Stimulated activated CD8-positive, alpha-beta memory T cell treated with anti-CD3 and anti-CD28 coated beads, Interleukin-7, amount 100 ng/mL, for 4 hours (primary cell): ENCODE data around the gene SYNGR3.
"Not testable (repeated sequence)": the region's sequence is repeated elsewhere in the genome, so short reads cannot be mapped to it uniquely, and the experiment has no call there.

Experiments
- DNase-seq, 2 donors: peaks; one replicate each; pipeline ENCODE4 v3.0.0-alpha.2; 2020; ENCODE audit warnings: low read depth in 2 of 2

SYNGR3 gene

DNA sequence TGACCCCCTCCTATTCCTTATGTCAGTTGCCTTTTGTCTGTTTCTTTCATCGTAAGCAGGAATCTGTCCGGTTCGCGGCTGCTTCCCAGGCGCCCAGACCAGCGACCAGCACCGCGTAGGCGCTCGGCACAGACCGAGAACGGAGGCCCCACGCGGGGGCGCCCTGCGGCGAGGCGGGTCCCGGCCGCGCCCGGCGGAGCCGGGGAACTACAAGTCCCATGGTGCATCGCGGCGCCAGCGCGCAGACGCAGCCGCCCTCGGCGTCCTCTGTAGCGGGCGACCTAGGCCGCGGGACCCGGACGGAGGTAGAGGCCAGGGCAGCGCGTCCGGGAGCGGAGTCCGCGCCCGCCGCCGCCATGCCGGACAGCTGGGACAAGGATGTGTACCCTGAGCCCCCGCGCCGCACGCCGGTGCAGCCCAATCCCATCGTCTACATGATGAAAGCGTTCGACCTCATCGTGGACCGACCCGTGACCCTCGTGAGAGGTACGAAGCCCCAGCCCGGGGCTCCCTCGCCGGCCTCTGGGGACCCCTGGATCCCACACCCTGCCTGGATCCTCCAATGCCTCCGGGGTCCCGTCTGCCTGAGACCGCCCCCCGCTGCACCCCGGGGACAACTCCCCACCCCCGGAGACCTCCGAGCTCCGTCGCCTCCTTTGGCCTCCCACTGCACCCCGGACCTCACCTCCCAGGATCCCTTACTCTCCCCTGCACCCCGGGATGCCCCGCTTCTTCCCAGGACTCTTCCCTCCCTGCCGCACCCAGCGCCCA, 30.3 kb upstream of the SYNGR3 start, which contains the start of gene NDUFB10:
TSS of gene NDUFB10 (plus strand) at position 270 of the 771 bp plus-strand sequence. CDS start at position 357, 87 bp downstream.
- peak; percentile 72 to 87 for DNase-seq

DNA sequence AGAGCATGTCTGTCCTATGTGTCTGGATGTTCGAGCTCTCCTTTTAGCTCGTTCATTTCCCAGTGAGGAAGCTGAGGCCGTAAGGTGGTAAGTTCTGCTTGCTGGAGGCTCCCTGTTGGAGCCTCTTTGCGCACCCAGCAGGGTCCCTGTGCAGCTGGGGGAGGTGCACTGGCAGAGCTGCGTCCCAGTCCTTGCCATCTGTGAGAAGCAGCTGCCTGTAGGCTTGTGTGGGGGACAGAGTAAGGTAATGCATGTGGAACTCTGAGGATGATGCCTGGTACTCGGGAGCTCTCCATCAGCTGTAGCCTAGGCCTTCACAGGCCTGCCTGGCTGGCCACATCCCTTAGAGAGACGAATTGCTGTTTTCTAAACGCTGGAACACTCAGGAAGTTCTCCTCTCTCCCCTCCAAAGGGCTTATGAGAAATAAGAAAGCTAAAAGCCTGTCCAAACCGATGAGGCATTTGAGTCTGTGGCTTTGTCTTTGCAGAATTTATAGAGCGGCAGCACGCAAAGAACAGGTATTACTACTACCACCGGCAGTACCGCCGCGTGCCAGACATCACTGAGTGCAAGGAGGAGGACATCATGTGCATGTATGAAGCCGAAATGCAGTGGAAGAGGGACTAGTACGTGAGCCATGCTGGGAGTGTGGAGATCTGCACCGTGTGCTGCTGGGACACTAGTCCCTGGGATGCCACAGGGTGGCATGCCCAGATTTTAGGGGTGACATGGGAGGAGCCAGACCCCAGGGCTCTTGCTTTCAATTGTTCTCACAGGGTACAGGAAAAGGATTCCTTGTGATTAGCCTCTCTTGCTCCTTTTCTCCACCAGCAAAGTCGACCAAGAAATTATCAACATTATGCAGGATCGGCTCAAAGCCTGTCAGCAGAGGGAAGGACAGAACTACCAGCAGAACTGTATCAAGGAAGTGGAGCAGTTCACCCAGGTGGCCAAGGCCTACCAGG, 28.8 kb upstream of the SYNGR3 start:
- no peak for DNase-seq

DNA sequence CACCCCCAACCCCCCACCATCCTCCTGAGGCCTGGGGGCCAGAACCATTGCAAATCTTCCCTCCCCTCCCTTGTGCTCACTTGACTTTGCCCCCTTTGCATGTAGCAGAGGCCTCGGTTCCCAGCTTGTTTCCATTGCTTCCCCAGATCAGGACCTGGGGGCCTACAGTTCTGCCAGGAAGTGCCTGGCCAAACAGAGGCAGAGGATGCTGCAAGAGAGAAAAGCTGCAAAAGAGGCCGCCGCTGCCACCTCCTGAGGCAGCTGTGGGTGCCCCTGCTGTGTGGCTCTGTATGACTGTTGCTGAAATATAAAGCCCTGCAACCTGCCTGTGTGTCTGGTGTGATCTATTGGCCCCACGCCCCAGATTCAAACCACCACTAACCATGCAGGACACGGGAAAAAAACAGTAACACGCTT, 28.1 kb upstream of the SYNGR3 start:
- DNase-seq, result no peak

DNA sequence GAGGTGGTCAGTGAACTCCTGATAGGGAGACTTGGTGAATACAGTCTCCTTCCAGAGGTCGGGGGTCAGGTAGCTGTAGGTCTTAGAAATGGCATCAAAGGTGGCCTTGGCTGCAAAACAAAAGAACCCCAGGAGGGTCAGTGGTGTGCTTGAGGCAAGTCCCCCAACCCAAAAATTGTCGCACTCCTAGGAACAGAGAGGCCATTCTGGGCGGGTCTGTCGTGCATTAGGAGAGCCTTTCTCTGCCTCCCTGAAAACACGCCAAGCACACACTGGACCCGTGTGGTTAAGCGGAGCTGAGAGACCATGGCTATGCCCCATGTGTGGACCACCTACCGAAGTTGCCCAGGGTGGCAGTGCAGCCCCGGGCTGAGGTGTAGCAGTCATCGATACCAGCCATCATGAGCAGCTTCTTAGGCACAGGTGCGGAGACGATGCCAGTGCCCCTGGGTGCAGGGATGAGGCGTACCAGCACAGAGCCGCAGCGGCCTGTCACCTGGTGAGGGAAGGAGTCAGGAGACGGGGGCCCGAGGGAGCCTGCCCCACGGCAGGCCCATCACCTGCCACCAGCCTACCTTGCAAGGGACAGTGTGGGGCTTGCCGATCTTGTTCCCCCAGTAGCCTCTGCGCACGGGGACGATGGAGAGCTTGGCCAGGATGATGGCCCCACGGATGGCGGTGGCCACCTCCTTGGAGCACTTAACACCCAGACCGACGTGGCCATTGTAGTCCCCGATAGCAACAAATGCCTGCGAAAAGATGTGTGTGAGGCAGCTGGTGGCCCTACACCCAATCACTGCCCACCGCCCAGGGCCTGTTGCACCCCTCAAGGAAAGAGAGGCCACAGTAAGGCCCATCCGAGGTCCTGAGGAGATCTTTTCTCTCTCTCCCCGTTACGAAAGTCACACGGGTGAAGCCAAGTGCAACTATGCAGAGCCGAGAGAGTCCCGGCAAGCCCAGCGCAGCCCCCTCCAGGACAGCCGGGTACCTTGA, 27.3 kb upstream of the SYNGR3 start:
- DNase-seq, result not testable (repeated sequence)

DNA sequence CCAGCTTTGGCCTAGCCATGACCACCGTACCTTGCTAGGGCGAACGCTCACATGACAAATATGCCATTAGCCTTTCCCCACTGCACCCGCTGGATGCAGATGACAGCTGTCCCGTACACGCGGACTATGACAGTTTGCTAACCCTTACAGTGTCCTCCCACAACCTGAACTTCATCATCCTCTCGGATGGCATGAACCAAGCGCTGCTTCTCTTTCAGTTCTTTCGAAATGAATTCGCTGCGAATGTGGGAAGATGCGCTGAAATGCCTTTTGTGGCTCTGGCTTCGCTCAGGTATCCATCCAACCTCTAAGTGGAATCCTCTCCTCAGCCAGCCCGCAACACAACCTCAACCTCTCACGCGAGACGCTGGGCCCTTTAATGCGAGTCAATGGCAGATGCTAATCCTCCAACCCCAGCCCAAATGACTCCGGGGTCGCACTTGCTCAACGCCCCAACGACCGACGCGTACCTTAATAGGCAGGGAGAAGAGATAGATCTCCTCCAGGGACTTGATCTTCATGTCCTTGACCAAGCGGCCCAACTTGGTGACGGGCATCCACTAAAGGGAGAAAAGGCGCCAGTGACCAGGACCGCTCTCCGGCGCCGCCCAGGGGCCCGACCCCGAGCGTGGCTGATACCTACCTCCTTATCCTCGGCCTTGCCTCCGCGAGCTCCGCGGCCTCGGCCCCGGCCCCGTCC, 25.8 kb upstream of the SYNGR3 start:
- peak in 1 of 2 donors; percentile 29 for DNase-seq

DNA sequence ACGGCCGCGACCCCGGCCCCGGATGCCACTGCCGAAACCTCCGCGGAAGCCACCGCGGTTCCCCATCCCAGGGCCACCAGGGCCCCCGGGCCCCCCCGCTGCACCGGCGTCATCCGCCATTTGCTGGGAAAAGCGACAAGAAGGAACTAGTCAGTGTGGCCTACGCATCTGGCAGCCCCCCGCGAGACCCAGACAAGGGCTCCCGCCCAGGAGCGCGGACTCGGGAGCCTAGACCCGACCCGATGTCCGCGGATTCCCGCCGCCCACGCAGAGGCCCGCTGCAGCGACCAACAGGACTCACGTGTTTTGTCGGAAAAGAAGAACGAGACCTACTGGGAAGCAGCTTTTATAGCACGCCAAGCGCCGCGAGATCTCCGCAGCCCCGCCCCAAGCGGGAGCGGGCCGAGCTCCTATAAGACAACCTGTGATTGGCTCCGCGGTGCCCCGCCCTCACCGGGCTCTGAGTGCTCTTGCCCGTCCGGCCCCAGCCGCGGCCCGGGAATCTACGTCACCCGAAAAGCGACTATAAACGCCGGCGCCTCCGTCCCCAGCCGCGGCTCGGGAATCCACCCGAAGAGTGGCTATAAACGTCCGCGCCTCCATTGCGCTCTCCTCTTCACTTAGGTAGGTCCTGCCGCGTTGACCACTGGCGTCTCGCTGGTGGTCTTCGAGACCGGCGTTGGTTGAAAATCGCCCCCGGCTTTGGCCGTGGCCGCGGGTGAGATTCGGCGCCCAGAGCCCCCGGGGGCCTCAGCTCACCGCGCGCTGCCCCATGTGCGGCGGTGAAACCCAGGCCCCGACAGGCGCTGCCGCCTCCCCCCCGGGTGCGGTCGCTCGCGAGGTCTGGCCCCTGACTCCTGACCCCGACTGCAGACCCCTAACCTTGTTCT, 25.0 kb upstream of the SYNGR3 start, which contains the start of gene RPS2:
TSS of gene RPS2 (minus strand) at position 321 of the 890 bp plus-strand sequence. CDS start at position 120, 201 bp downstream.
- DNase-seq, result peak; percentile 95 to 97

DNA sequence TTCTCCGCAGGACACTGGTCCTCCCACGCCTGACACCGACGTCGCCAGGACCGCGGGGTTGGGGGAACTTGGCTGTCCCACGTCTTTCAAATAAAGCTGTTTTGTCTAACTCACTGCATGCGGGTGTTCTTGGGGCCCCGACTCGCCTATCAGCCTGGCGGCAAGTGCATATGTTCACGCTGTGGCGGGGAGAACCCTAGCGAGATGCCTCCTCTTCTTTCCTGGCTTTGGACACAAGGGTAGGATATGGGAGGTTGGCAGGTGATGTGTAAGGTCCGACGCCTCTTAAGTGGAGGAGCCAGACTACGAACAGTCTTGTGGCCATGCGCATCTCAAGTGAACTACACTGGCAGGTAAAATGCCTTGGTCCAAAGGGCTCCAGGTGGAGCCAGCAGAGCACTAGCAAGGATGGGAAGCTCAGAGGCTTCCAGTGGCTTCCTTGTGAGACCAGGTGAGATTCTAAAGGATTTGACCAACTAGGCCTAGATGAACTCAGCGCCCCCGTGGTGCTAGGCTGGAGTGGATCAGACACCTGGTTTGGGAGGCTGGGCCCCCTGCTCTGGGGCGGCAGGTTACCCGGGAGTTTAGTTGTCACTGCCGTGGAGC, 24.3 kb upstream of the SYNGR3 start:
- no peak for DNase-seq

DNA sequence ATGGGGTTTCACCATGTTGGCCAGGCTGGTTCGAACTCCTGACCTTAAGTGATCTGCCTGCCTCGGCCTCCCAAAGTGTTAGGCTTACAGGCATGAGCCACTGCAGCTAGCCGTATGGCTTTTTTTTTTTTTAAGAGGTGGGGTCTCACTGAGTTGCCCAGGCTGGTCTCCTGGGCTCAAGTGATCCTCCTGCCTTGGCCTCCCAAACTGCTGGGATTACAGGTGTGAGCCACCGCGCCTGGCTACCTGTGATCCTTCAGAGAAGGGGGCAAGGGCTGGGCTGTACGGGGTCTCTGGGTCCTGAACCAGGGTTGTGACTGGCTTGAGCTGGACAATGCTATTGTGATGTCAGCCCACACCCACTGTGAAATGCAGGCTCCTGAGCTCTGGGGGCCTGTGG, 23.3 kb upstream of the SYNGR3 start, which contains the start of gene RNF151:
TSS of gene RNF151 (plus strand) at position 397 of the 400 bp plus-strand sequence. CDS start 26 bp downstream, outside the sequence.
- no peak for DNase-seq

DNA sequence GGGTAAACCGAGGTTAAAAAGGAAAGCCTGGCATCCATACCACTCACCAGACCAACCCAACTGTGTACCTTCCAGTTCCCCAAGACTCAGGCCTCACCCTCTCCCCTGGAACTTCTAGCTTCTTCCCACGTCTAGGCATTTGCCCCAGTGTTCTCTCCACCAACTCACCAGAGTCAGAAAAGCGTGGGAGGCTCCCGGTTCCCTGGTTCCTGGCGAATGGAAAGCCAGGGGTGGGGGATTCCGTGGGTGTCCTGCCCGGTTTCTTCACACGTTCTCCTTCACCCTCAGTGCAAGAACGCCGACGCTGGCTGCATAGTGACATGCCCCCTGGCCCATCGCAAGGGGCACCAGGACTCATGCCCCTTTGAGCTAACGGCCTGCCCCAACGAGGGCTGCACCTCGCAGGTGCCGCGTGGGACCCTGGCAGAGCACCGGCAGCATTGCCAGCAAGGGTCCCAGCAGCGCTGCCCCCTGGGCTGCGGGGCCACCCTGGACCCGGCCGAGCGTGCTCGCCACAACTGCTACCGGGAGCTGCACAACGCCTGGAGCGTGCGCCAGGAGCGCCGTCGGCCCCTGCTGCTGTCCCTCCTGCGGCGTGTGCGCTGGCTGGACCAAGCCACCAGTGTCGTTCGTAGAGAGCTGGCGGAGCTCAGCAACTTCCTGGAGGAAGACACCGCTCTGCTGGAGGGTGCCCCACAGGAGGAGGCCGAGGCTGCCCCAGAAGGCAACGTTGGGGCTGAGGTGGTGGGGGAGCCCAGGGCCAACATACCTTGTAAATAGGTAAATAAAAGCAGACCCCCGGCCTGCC, 21.4 kb upstream of the SYNGR3 start:
- DNase-seq, result no peak

DNA sequence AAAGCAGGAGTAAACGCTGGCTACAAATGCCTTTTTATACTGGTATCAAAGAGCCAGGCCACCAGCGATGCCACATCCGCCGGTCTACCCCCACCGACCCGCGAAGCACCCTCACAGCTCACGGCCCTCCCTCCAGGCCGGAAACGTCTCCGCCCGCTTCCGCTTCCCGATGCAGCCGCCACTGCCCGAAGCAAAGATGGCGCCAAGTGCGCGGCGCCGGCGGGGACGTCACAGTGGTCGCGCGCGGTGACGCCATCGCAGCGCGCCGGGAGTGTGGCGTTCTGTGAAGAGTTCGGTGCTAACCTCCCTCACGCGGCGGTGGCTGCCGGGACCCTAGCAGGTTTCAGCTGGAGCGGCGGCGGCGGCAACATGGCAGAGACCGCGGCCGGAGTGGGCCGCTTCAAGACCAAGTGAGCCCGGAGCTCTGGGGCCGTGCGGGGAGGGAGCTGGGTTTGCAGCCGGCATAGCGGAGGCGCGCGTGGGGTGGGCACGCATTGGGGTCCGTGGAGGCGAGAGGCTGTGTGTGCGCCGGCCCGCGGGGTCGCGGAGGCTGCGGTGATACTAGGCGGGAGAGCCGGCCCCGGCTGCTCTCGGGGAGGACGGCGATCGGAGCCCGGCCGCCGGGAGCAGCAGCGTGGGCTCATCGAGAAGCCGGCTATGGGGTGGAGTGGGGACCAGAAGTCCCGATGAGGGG, 17.8 kb upstream of the SYNGR3 start, which contains the start of gene TBL3:
TSS of gene TBL3 (plus strand) at position 258 of the 694 bp plus-strand sequence. CDS start at position 370, 112 bp downstream.
- DNase-seq, result peak; percentile 92 to 97

DNA sequence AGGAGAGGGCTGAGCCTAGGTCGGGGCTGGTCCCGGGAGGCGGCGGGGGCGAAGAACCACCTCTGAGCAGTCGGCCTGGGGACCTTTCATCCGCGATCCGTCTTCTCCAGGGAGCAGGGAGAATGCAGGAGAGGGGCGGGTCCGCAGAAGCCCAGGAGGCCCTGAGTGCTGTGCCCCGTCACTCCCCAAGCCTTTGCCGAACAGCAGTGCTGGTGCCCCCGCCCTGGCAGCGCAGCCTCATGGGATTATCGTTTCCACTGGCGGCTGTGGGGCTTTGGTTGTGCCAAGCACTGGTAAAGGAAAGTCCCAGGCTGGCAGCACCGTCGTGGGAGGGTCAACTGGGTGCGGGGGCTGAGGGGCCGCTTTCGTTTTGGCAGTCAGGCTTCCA, 17.3 kb upstream of the SYNGR3 start:
- DNase-seq, result no peak

DNA sequence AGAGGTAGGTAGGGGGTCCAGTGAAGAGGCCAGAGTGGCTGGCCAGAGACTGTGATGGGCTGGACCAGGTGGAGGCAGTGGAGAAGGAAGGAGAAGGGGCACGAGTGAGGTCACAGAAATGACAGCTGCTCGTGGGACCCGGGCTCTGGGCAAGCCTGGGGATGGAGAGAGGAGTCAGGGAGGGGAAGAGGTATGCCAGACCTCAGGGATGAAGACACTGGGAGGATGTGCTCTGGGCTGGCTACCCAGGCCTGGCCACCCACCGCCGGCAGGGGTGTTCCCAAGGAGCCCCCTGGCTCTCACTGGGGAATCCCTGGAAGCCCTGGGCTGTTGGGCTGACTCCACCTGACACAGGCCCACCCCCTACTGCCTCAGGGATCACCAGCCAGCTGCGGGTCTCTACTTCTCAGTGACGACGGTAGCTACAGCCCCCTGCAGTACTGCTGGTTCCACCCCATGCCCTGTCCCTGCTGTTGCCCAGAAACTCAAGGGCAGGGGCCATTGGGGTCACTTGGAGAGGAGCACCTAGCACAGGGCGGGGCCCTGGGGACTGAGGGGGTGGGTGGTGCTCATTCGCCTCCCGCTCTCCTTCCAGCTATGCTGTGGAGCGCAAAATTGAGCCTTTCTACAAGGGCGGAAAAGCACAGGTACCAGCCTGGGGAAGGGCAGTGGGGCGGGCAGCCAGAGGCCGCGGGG, 16.2 kb upstream of the SYNGR3 start:
- no peak for DNase-seq

DNA sequence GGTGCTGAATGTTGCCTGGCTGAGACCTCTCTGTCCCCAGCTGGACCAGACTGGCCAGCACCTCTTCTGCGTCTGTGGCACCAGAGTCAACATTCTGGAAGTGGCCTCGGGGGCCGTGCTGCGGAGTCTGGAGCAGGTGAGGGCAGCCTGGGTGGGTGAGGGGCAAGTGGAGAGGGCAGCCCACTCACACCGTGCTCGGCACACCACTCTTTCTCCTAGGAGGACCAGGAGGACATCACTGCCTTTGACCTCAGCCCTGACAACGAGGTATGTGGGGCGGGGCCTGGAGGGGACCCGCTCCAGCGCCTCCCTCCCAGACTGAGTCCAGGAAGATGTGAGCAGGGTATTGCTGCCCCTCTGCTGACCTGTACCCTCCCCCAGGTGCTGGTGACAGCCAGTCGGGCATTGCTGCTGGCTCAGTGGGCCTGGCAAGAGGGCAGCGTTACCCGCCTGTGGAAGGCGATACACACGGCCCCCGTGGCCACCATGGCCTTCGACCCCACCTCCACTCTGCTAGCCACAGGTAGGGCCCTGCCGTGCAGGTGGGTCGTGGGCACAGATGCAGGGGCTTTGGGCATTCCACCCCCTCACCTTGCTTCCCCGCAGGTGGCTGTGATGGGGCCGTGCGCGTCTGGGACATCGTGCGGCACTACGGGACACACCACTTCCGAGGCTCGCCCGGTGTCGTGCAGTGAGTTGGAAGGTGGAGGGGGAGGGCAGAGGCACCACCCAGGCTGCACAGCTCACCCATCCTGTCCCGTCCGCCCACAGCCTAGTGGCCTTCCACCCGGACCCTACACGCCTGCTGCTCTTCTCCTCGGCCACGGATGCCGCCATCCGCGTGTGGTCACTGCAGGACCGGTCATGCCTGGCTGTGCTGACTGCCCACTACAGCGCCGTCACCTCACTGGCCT, 15.4 kb upstream of the SYNGR3 start:
- no peak for DNase-seq

DNA sequence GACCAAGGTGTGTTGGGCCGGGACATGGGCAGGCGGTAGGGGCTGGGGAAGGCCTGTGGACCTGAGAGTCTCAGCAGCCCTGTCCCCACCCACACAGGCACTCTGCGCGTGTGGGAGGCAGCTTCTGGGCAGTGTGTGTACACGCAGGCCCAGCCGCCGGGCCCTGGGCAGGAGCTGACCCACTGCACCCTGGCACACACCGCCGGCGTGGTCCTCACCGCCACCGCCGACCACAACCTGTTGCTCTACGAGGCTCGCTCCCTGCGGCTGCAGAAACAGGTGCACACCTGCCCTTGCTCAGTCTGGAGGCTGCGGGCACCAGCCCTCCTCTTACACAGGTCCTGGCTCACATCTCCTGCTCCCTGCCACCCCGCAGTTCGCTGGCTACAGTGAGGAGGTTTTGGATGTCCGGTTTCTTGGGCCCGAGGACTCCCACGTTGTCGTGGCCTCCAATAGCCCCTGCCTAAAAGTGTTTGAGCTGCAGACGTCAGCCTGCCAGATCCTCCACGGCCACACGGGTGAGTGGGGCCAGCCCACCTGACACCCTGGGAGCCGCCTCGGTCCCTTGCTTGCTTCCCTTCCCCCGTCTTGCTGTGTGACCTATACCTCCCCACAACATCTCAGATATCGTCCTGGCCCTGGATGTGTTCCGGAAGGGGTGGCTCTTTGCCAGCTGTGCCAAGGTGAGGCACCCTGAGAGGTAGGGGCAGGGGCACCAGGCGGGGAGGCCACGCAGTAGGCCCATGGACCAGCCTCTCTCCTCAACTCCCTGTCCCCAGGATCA, 14.1 kb upstream of the SYNGR3 start:
- no peak for DNase-seq

DNA sequence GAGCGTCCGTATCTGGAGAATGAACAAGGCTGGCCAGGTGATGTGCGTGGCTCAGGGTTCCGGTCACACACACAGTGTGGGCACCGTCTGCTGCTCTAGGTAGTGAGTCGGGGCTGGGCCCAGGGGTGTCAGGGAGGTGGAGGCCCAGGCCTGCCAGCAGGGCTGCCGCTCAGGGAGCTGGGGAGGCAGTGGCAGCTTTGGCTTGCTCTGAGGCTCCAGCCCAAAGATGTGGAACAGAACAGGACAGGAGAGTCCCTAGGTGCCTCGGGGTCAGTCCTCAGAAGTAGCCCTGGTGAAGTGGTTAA, 13.6 kb upstream of the SYNGR3 start:
- no peak for DNase-seq
